Stimulated activated CD4-positive, alpha-beta T cell treated with anti-CD3 and anti-CD28 coated beads, Interleukin-12 subunit alpha, Interleukin-12 subunit beta, amount 100 ng/mL, for 24 hours (primary cell): ENCODE results near the gene CAB39.
A peak's percentile ranks its signal among the peaks of the same experiment; 100 is the strongest.
"Not testable (repeated sequence)": the region's sequence is repeated elsewhere in the genome, so short reads cannot be mapped to it uniquely, and the experiment has no call there.

Experiments used
- DNase-seq, 2 experiments: peaks; one replicate each; pipeline ENCODE4 v3.0.0-alpha.2; 2020; ENCODE audit warnings: low read depth in 2 of 2

CAB39 gene

GRCh38 chr2:230714136-230714480 lies 1.5 kb downstream of the CAB39 start:
- DNase-seq: peak in 1 of 2 experiments; percentile 25

GRCh38 chr2:230715201-230715600 lies 2.6 kb downstream of the CAB39 start:
- DNase-seq: no peak

- no peak for DNase-seq
These were observed 3.9 kb downstream of the CAB39 start for GRCh38 chr2:230716588-230716987.

- DNase-seq: no peak
These were observed 5.0 kb downstream of the CAB39 start for GRCh38 chr2:230717600-230717999.

- no peak for DNase-seq
These were observed 6.7 kb downstream of the CAB39 start for GRCh38 chr2:230719340-230719739.

GRCh38 chr2:230721712-230722111 lies 9.1 kb downstream of the CAB39 start:
- no peak for DNase-seq

GRCh38 chr2:230722207-230722885 lies 9.7 kb downstream of the CAB39 start:
- DNase-seq: no peak

- no peak for DNase-seq
These were observed 10.7 kb downstream of the CAB39 start for GRCh38 chr2:230723363-230723762.

- DNase-seq: not testable (repeated sequence)
These were observed 12.3 kb downstream of the CAB39 start for GRCh38 chr2:230724957-230725356.

- DNase-seq: no peak
These were observed 18.9 kb downstream of the CAB39 start for GRCh38 chr2:230731512-230731911.

- DNase-seq: no peak
These were observed 20.3 kb downstream of the CAB39 start for GRCh38 chr2:230732914-230733401.

- no peak for DNase-seq
These were observed 21.9 kb downstream of the CAB39 start for GRCh38 chr2:230734247-230735175.

GRCh38 chr2:230735884-230736283 lies 23.2 kb downstream of the CAB39 start:
- no peak for DNase-seq

GRCh38 chr2:230737300-230737699 lies 24.7 kb downstream of the CAB39 start:
- DNase-seq: no peak

GRCh38 chr2:230737791-230738226 lies 25.2 kb downstream of the CAB39 start:
- DNase-seq: no peak

- no peak for DNase-seq
These were observed 25.8 kb downstream of the CAB39 start for GRCh38 chr2:230738391-230738811.

- no peak for DNase-seq
These were observed 26.3 kb downstream of the CAB39 start for GRCh38 chr2:230738924-230739323.

- no peak for DNase-seq
These were observed 27.3 kb downstream of the CAB39 start for GRCh38 chr2:230739961-230740360.

- no peak for DNase-seq
These were observed 30.1 kb downstream of the CAB39 start for GRCh38 chr2:230742781-230743180.

GRCh38 chr2:230746213-230746612 lies 33.6 kb downstream of the CAB39 start:
- DNase-seq: no peak

GRCh38 chr2:230748087-230748486 lies 35.4 kb downstream of the CAB39 start:
- no peak for DNase-seq

GRCh38 chr2:230749111-230749510 lies 36.5 kb downstream of the CAB39 start:
- DNase-seq: no peak

- DNase-seq: no peak
These were observed 38.4 kb downstream of the CAB39 start for GRCh38 chr2:230751062-230751461.
